HepG2 (cell line): ENCODE measurements around the gene ELAVL2. TPM values are rescaled to one million over a fixed set of nuclear protein-coding genes. Genes with fewer than 3 reads are reported as not detected.

Experiments used
- ATAC-seq: fragments of 200-7000 bp; cut with Tn5 transposase; 3 replicates; pipeline ENCODE4 v1.9.1; 2020; ENCODE audit warnings: mild to moderate bottlenecking, moderate library complexity
- BruUV-seq: library from RNA; stranded (reverse); fragments of 400-500 nt; replicated peaks from 2 replicates; lab custom pipeline; 2021; lab: Mats Ljungman, UMichigan
- CTCF ChIA-PET: fragments of 300-600 bp; formaldehyde crosslinking; extraction: SDS; loops from one replicate; lab custom pipeline; 2021; ENCODE audit warnings: low total read pairs, inconsistent platforms, low intra/inter-chr PET ratio; lab: Yijun Ruan, JAX
- POLR2A ChIA-PET: fragments of 350-600 bp; sonication (Branson Sonifier 250); formaldehyde crosslinking; loops from one replicate; lab custom pipeline; 2020; ENCODE audit warnings: antibody characterized with exemption, inconsistent platforms; lab: Yijun Ruan, JAX
- DNase-seq: peaks from one replicate; pipeline ENCODE4 v3.0.0-alpha.2; 2015; ENCODE audit warnings: low spot score
- FAIRE-seq: peaks from 3 replicates; lab custom pipeline; 2011; peaks lifted over from hg19 to GRCh38; lab: Jason Lieb, UNC
- H2AFZ ChIP-seq: one replicate; pipeline ENCODE4 v1.6.1; 2011; ENCODE audit warnings: low read length, inconsistent platforms
- H3K27ac ChIP-seq: fragments of 300-600 bp; 3 replicates; pipeline ENCODE4 v1.8.0; 2011; ENCODE audit warnings: mixed run types, mild to moderate bottlenecking, mixed read lengths, low read length, inconsistent platforms; ENCODE audit not compliant: insufficient read depth; ENCODE audit errors: extremely low read length
- H3K27me3 ChIP-seq, 2 experiments: fragments of 200-600 bp in 1 of 2; 2 replicates in 1 of 2; 3 replicates in 1 of 2; pipeline versions ENCODE4 v1.6.0 to v1.8.0; 2011; ENCODE audit warnings: low read length in 2 of 2, mild to moderate bottlenecking in 2 of 2, moderate library complexity in 2 of 2, inconsistent platforms in 1 of 2; ENCODE audit not compliant: insufficient read depth in 2 of 2, control insufficient read depth in 1 of 2
- H3K36me3 ChIP-seq, 2 experiments: fragments of 200-600 bp in 1 of 2; replicated peaks in 1 of 2; 2 replicates in 1 of 2; 3 replicates in 1 of 2; pipeline versions ENCODE4 v1.5.1 to v1.8.0; 2011; ENCODE audit warnings: low read length in 2 of 2, inconsistent platforms in 1 of 2; ENCODE audit not compliant: insufficient read depth in 2 of 2, control insufficient read depth in 1 of 2
- H3K4me1 ChIP-seq: 2 replicates; pipeline ENCODE4 v1.5.1; 2012; ENCODE audit warnings: low read length, inconsistent platforms; ENCODE audit not compliant: insufficient read depth
- H3K4me2 ChIP-seq: 2 replicates; pipeline ENCODE4 v1.6.0; 2011; ENCODE audit warnings: low read depth, low read length, inconsistent platforms
- H3K4me3 ChIP-seq, 3 experiments: fragments of 200-600 bp in 1 of 3; sonication (generic), shearing (Covaris generic) in 1 of 3; replicated peaks in 1 of 3; 2 replicates each; pipeline ENCODE4 v1.5.1; 2011 to 2016; ENCODE audit warnings: low read length in 3 of 3, inconsistent platforms in 2 of 3, low read depth in 2 of 3, mild to moderate bottlenecking in 2 of 3, control low read depth in 1 of 3, mixed read lengths in 1 of 3; ENCODE audit not compliant: insufficient read depth in 1 of 3
- H3K79me2 ChIP-seq: one replicate; pipeline ENCODE4 v1.6.1; 2011; ENCODE audit warnings: low read length, inconsistent platforms; ENCODE audit not compliant: insufficient read depth
- H3K9ac ChIP-seq: 2 replicates; pipeline ENCODE4 v1.6.0; 2011; ENCODE audit warnings: mild to moderate bottlenecking, low read depth, low read length, inconsistent platforms; ENCODE audit not compliant: insufficient read depth
- H3K9me3 ChIP-seq: 2 replicates; pipeline ENCODE4 v1.5.1; 2012; ENCODE audit warnings: mild to moderate bottlenecking, low read length
- H4K20me1 ChIP-seq: 2 replicates; pipeline ENCODE4 v1.6.0; 2011; ENCODE audit warnings: inconsistent platforms, mild to moderate bottlenecking, low read length, moderate library complexity; ENCODE audit not compliant: insufficient read depth
- ELF1 ChIP-seq: sonication (generic); formaldehyde crosslinking; IDR thresholded peaks from 2 replicates; pipeline ENCODE4 v1.4.0; 2020; ENCODE audit warnings: missing genetic modification reagents
- FIP1L1 ChIP-seq: fragments of 200-400 bp; formaldehyde crosslinking; IDR thresholded peaks from 2 replicates; pipeline ENCODE4 v1.6.1; 2018; ENCODE audit warnings: low read depth, mild to moderate bottlenecking, low read length, moderate library complexity, borderline replicate concordance; ENCODE audit not compliant: insufficient read depth
- FOXA3 ChIP-seq: IDR thresholded peaks from 2 replicates; pipeline ENCODE4 v1.6.1; 2016; ENCODE audit warnings: missing genetic modification reagents, missing compliant biosample characterization
- GTF2F1 ChIP-seq: fragments of 150-350 bp; IDR thresholded peaks from 2 replicates; pipeline ENCODE4 v1.6.1; 2014; ENCODE audit warnings: low read length
- HNRNPH1 ChIP-seq: fragments of 200-400 bp; formaldehyde crosslinking; optimal IDR thresholded peaks from 2 replicates; pipeline ENCODE3; 2017; ENCODE audit warnings: mild to moderate bottlenecking, low read depth, low read length
- HNRNPK ChIP-seq: fragments of 200-400 bp; formaldehyde crosslinking; IDR thresholded peaks from 2 replicates; pipeline ENCODE4 v1.6.1; 2018; ENCODE audit warnings: low read length, low read depth, moderate library complexity, mild to moderate bottlenecking; ENCODE audit not compliant: poor library complexity, severe bottlenecking
- TGIF2 ChIP-seq: IDR thresholded peaks from 2 replicates; pipeline ENCODE4 v1.6.1; 2016; ENCODE audit warnings: control low read depth, missing compliant biosample characterization
- ZFP36 ChIP-seq: fragments of 150-350 bp; IDR thresholded peaks from 2 replicates; pipeline ENCODE4 v1.6.1; 2018; ENCODE audit warnings: borderline replicate concordance, low read length, low read depth; ENCODE audit not compliant: partially characterized antibody
- ZNF17 ChIP-seq: sonication (generic); formaldehyde crosslinking; IDR thresholded peaks from 2 replicates; pipeline ENCODE4 v1.5.0; 2020; ENCODE audit warnings: mild to moderate bottlenecking, missing genetic modification reagents
- ZNF234 ChIP-seq: sonication (generic); formaldehyde crosslinking; conservative IDR thresholded peaks from 2 replicates; pipeline ENCODE4 v1.5.1; 2020; ENCODE audit warnings: mild to moderate bottlenecking, missing genetic modification reagents
- ZNF329 ChIP-seq: sonication (generic); formaldehyde crosslinking; IDR thresholded peaks from 2 replicates; pipeline ENCODE4 v1.9.0; 2021; ENCODE audit warnings: low read depth, mild to moderate bottlenecking, missing genetic modification reagents
- WGBS: methylation state at CpG from one replicate; pipeline ENCODE4 v1.1.6; 2017; ENCODE audit warnings: low lambda C conversion rate; 5-methylcytosine and 5-hydroxymethylcytosine counted together
- in situ Hi-C: cut with HindIII; loops from 2 replicates; pipeline ENCODE4 v1.10.0; 2017; ENCODE audit warnings: low pct_unique_long_range_greater_than_20kb; ENCODE audit not compliant: extremely low pct_ligation_motif_present
- intact Hi-C: fragments of 100-400 bp; cut with micrococcal nuclease; formaldehyde crosslinking; loops from one replicate; pipeline ENCODE4 v1.10.0; 2022; ENCODE audit not compliant: unreplicated experiment
- polyA plus RNA-seq, 8 experiments: library from polyadenylated mRNA; depleted of rRNA in 3 of 8; stranded (reverse) in 7 of 8; unstranded in 1 of 8; fragments of >200 nt; fragmentation: Illumina TruSeq in 4 of 8; extraction: Trizol in 4 of 8; gene quantifications; 2 replicates each; pipeline versions ENCODE4 v1.2.1 to v1.2.3, GENCODE V29; 2011 to 2016; ENCODE audit warnings: low read depth in 4 of 8, missing spikeins in 1 of 8, mixed read lengths in 1 of 8; ENCODE audit not compliant: insufficient read depth in 1 of 8
- total RNA-seq, 5 experiments: library from RNA; depleted of rRNA; stranded (reverse); fragments of >200 nt; fragmentation: Illumina TruSeq; extraction: Trizol; gene quantifications; 2 replicates each; pipeline ENCODE4 v1.2.3, GENCODE V29; 2016; ENCODE audit warnings: low read depth in 1 of 5
- TF ChIP-seq, protein P1 (sequence below): sonication (generic); formaldehyde crosslinking; IDR thresholded peaks from 2 replicates; pipeline ENCODE4 v1.8.0; 2022; ENCODE audit warnings: missing genetic modification reagents, mild to moderate bottlenecking, borderline replicate concordance

ELAVL2 gene
- total and polyA plus RNA-seq, 2 of the 13 experiments (the other 11 are each of a cell fraction or from before 2014, with no cell fraction given): not detected

GRCh38 chr9:23740531-23740930 is 85.5 kb downstream of the ELAVL2 start:
- Histone ChIP-seq H4K20me1 (no peaks in the 10 kb centered on the region), H3K9ac (no peak overlapping the region), H3K4me3 (no peak overlapping the region), H3K9me3 (no peaks in the 10 kb centered on the region), H3K36me3 (no peaks in the 10 kb centered on the region), H3K27me3 (no peaks in the 10 kb centered on the region), H3K4me1 (no peaks in the 10 kb centered on the region), H3K27ac (no peak overlapping the region), H2AFZ (no peak overlapping the region), H3K79me2 (no peaks in the 10 kb centered on the region), H3K4me2 (no peak overlapping the region)
- DNase-seq: no peak
- ChIA-PET POLR2A (no interaction called here), CTCF (no interaction called here)
- ATAC-seq: no peak
- WGBS: 12% methylated on average over 2 of the region's 2 CpGs
- intact Hi-C loops: no loop called here
- FAIRE-seq: no peak
- no peak for TF ChIP-seq FOXA3 (CRISPR knock-in tag)
- TF ChIP-seq ZNF17: no peak
- TF ChIP-seq, protein P1, sequence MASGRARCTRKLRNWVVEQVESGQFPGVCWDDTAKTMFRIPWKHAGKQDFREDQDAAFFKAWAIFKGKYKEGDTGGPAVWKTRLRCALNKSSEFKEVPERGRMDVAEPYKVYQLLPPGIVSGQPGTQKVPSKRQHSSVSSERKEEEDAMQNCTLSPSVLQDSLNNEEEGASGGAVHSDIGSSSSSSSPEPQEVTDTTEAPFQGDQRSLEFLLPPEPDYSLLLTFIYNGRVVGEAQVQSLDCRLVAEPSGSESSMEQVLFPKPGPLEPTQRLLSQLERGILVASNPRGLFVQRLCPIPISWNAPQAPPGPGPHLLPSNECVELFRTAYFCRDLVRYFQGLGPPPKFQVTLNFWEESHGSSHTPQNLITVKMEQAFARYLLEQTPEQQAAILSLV (CRISPR knock-in tag): no peak
- no peak for TF ChIP-seq HNRNPH1
- no peak for TF ChIP-seq ZNF329 (CRISPR knock-in tag)
- no peak for TF ChIP-seq HNRNPK
- no peak for TF ChIP-seq ZFP36
- no peak for TF ChIP-seq GTF2F1
- TF ChIP-seq ELF1 (CRISPR knock-in tag): no peak
- TF ChIP-seq FIP1L1: no peak
- TF ChIP-seq ZNF234 (CRISPR knock-in tag): no peak
- no peak for TF ChIP-seq TGIF2 (CRISPR knock-in tag)
- no TSS peak for BruUV-seq
- in situ Hi-C loops: no loop called here
